GM12878 (cell line): ENCODE results near the gene PSMB3. TPM values are rescaled to one million over a fixed set of nuclear protein-coding genes. Genes with fewer than 3 reads are reported as not detected.
A peak's percentile ranks its signal among the peaks of the same experiment; 100 is the strongest.

Experiments
- BACH1 ChIP-seq: fragments of 450-650 bp; IDR thresholded peaks from 2 replicates; pipeline ENCODE4 v1.6.1; 2017; ENCODE audit warnings: mild to moderate bottlenecking, borderline replicate concordance
- CBX5 ChIP-seq: sonication (generic); IDR thresholded peaks from 2 replicates; pipeline ENCODE4 v1.6.1; 2016; ENCODE audit warnings: low read depth, moderate library complexity, mild to moderate bottlenecking, inconsistent platforms
- CEBPZ ChIP-seq: fragments of 150-350 bp; IDR thresholded peaks from 2 replicates; pipeline ENCODE4 v1.6.1; 2016; ENCODE audit warnings: low read depth, low read length
- ETV6 ChIP-seq, 2 experiments: fragments of 450-650 bp in 1 of 2; IDR thresholded peaks in 1 of 2; conservative IDR thresholded peaks in 1 of 2; 2 replicates each; pipeline ENCODE4 v1.6.1; 2014; ENCODE audit warnings: antibody characterized with exemption in 1 of 2, borderline replicate concordance in 1 of 2, low read depth in 1 of 2, mild to moderate bottlenecking in 1 of 2, moderate library complexity in 1 of 2
- JUNB ChIP-seq: IDR thresholded peaks from 2 replicates; pipeline ENCODE4 v1.6.1; 2016; ENCODE audit warnings: antibody characterized with exemption, mild to moderate bottlenecking
- MEF2B ChIP-seq: fragments of 450-650 bp; IDR thresholded peaks from 2 replicates; pipeline ENCODE4 v1.6.1; 2018; ENCODE audit warnings: mild to moderate bottlenecking, moderate library complexity; ENCODE audit not compliant: partially characterized antibody, poor library complexity, severe bottlenecking
- NFXL1 ChIP-seq: fragments of 450-650 bp; IDR thresholded peaks from 2 replicates; pipeline ENCODE4 v1.6.1; 2017; ENCODE audit warnings: antibody characterized with exemption, mild to moderate bottlenecking, borderline replicate concordance
- PAX8 ChIP-seq: fragments of 450-650 bp; IDR thresholded peaks from 2 replicates; pipeline ENCODE4 v1.6.1; 2017; ENCODE audit warnings: mild to moderate bottlenecking, moderate library complexity
- PBX3 ChIP-seq: IDR thresholded peaks from 2 replicates; pipeline ENCODE4 v1.6.1; 2011; ENCODE audit warnings: mild to moderate bottlenecking, low read depth, low read length, moderate library complexity; ENCODE audit not compliant: insufficient replicate concordance
- RAD21 ChIP-seq: IDR thresholded peaks from 2 replicates; pipeline ENCODE4 v1.6.1; 2011; ENCODE audit warnings: mild to moderate bottlenecking, low read depth, low read length, moderate library complexity; ENCODE audit not compliant: insufficient read depth
- RB1 ChIP-seq: fragments of 450-650 bp; formaldehyde crosslinking; IDR thresholded peaks from 2 replicates; pipeline ENCODE4 v1.6.1; 2017; ENCODE audit warnings: mild to moderate bottlenecking, borderline replicate concordance
- SMAD1 ChIP-seq: fragments of 450-650 bp; IDR thresholded peaks from 2 replicates; pipeline ENCODE4 v1.6.1; 2018; ENCODE audit warnings: mild to moderate bottlenecking, low read depth; ENCODE audit not compliant: partially characterized antibody
- SMC3 ChIP-seq: IDR thresholded peaks from 2 replicates; pipeline ENCODE4 v1.6.1; 2011; ENCODE audit warnings: low read length, improper control_type of control experiment, borderline replicate concordance
- SRF ChIP-seq, 2 experiments: IDR thresholded peaks; 2 replicates each; pipeline ENCODE4 v1.6.1; 2011; ENCODE audit warnings: low read depth in 2 of 2, low read length in 2 of 2, mild to moderate bottlenecking in 1 of 2, moderate library complexity in 1 of 2
- SUZ12 ChIP-seq: fragments of 200-600 bp; sonication (generic); IDR thresholded peaks from one replicate; pipeline ENCODE4 v1.6.1; 2018; ENCODE audit warnings: antibody characterized with exemption, mild to moderate bottlenecking; ENCODE audit not compliant: unreplicated experiment
- TBL1XR1 ChIP-seq: IDR thresholded peaks from 2 replicates; pipeline ENCODE4 v1.6.1; 2012; ENCODE audit warnings: low read depth, low read length, improper control_type of control experiment
- TCF12 ChIP-seq: IDR thresholded peaks from 2 replicates; pipeline ENCODE4 v1.6.1; 2011; ENCODE audit warnings: low read depth, mild to moderate bottlenecking, low read length
- WRNIP1 ChIP-seq: IDR thresholded peaks from 2 replicates; pipeline ENCODE4 v1.6.1; 2011; ENCODE audit warnings: low read depth, low read length, improper control_type of control experiment, borderline replicate concordance
- YY1 ChIP-seq: IDR thresholded peaks from 2 replicates; pipeline ENCODE4 v1.6.1; 2011; ENCODE audit warnings: low read depth, mild to moderate bottlenecking, low read length
- ZNF384 ChIP-seq: IDR thresholded peaks from 2 replicates; pipeline ENCODE4 v1.6.1; 2012; ENCODE audit warnings: low read depth, mild to moderate bottlenecking, low read length, improper control_type of control experiment, borderline replicate concordance
- ZNF687 ChIP-seq: fragments of 450-650 bp; IDR thresholded peaks from 2 replicates; pipeline ENCODE4 v1.6.1; 2017; ENCODE audit warnings: mild to moderate bottlenecking, moderate library complexity
- ZSCAN29 ChIP-seq: fragments of 450-650 bp; IDR thresholded peaks from 2 replicates; pipeline ENCODE4 v1.6.1; 2017; ENCODE audit warnings: mild to moderate bottlenecking, moderate library complexity
- polyA plus RNA-seq, 11 experiments: library from polyadenylated mRNA; depleted of rRNA in 4 of 11; unstranded in 6 of 11; stranded (reverse) in 5 of 11; fragments of >200 nt; fragmentation: Nextera tagmentation in 4 of 11; fragmentation: Illumina TruSeq in 1 of 11; extraction: Ambion mirVana in 4 of 11; extraction: Trizol in 1 of 11; gene quantifications; 1 replicate in 1 of 11; 2 replicates in 10 of 11; pipeline versions ENCODE4 v1.2.1 to v1.2.3, GENCODE V29; 2011 to 2016; ENCODE audit warnings: inconsistent platforms in 2 of 11, missing spikeins in 2 of 11, low read depth in 1 of 11
- total RNA-seq, 4 experiments: library from RNA; depleted of rRNA in 3 of 4; stranded (reverse); fragments of >200 nt in 3 of 4; fragmentation: Illumina TruSeq in 1 of 4; extraction: Trizol in 1 of 4; gene quantifications; 2 replicates each; pipeline versions ENCODE4 v1.2.1 to v1.2.3, GENCODE V29; 2013 to 2021

Gene PSMB3
- total and polyA plus RNA-seq, 10 of the 15 experiments (the other 5 are each of a cell fraction or from before 2014, with no cell fraction given), result 300 to 2,130 (median 490) TPM

- TF ChIP-seq PBX3 (no peak), TBL1XR1 (no peak), PAX8 (no peak), ETV6 (conservative IDR thresholded peaks at IDR 0.05 in 1 of 2, IDR thresholded peaks at IDR 0.05 in 1 of 2; ENCODE audit: borderline replicate concordance in 1 of 2, low read depth in 1 of 2) (no peak), WRNIP1 (no peak), SMC3 (peak; percentile 77), YY1 (0 out of 2 replicates have a peak, but pooled peaks have one; percentile 38), CBX5 (no peak), BACH1 (no peak), RB1 (no peak), RAD21 (peak; percentile 75), TCF12 (no peak), ZNF384 (no peak), JUNB (no peak), SMAD1 (no peak), SRF (IDR thresholded peaks at IDR 0.05; ENCODE audit: low read depth in 2 of 2, low read length in 2 of 2) (no peak), ZNF687 (no peak), MEF2B (peak; percentile 19), NFXL1 (no peak), SUZ12 (no peak), ZSCAN29 (no peak), CEBPZ (no peak)
Measured at GRCh38 chr17:38735161-38735997, 17.2 kb upstream of the PSMB3 start (continued).
